K562 (cell line): ENCODE results near the gene KIF3B. TPM values are rescaled to one million over a fixed set of nuclear protein-coding genes. Genes with fewer than 3 reads are reported as not detected.
A peak's percentile ranks its signal among the peaks of the same experiment; 100 is the strongest.

Experiments
- COPS2 ChIP-seq: fragments of 450-650 bp; conservative IDR thresholded peaks from 2 replicates; pipeline ENCODE4 v1.6.1; 2016; ENCODE audit warnings: mild to moderate bottlenecking, moderate library complexity
- CSDE1 ChIP-seq, 2 experiments: fragments of 450-650 bp; IDR thresholded peaks; 2 replicates each; pipeline ENCODE4 v1.6.1; 2016; ENCODE audit warnings: mild to moderate bottlenecking in 1 of 2
- EHMT2 ChIP-seq: fragments of 450-650 bp; IDR thresholded peaks from 2 replicates; pipeline ENCODE4 v1.6.1; 2018; ENCODE audit warnings: antibody characterized with exemption
- HDAC8 ChIP-seq: fragments of 450-650 bp; IDR thresholded peaks from 2 replicates; pipeline ENCODE4 v1.6.1; 2016; ENCODE audit warnings: mild to moderate bottlenecking, missing genetic modification characterization, moderate library complexity, missing compliant biosample characterization
- JUN ChIP-seq, 2 experiments: sonication (generic) in 1 of 2; formaldehyde crosslinking in 1 of 2; IDR thresholded peaks; 2 replicates each; pipeline versions ENCODE4 v1.6.1 to v1.8.0; 2012 to 2022; ENCODE audit warnings: borderline replicate concordance in 2 of 2, mild to moderate bottlenecking in 2 of 2, improper control_type of control experiment in 1 of 2, low read depth in 1 of 2, low read length in 1 of 2, missing genetic modification reagents in 1 of 2
- KHSRP ChIP-seq: fragments of 450-650 bp; IDR thresholded peaks from 2 replicates; pipeline ENCODE4 v1.6.1; 2017
- MNT ChIP-seq, 2 experiments: fragments of 450-650 bp; conservative IDR thresholded peaks; 2 replicates each; pipeline ENCODE4 v1.6.1; 2017; ENCODE audit warnings: mild to moderate bottlenecking in 2 of 2, moderate library complexity in 2 of 2
- MTA2 ChIP-seq: fragments of 450-650 bp; IDR thresholded peaks from 2 replicates; pipeline ENCODE4 v1.6.1; 2016; ENCODE audit warnings: low read depth
- NFE2L1 ChIP-seq: fragments of 450-650 bp; IDR thresholded peaks from 2 replicates; pipeline ENCODE4 v1.6.1; 2016; ENCODE audit warnings: missing genetic modification characterization, low read depth, mild to moderate bottlenecking, missing compliant biosample characterization, moderate library complexity, borderline replicate concordance
- PHF20 ChIP-seq: fragments of 450-650 bp; IDR thresholded peaks from 2 replicates; pipeline ENCODE4 v1.6.1; 2018; ENCODE audit not compliant: partially characterized antibody
- WHSC1 ChIP-seq: IDR thresholded peaks from one replicate; pipeline ENCODE4 v1.6.1; 2012; ENCODE audit warnings: low read length, control low read depth, inconsistent platforms
- ZFPM2 ChIP-seq: fragments of 250-450 bp; sonication (Bioruptor Pico); IDR thresholded peaks from 2 replicates; pipeline ENCODE4 v1.5.1; 2022; ENCODE audit warnings: mild to moderate bottlenecking
- ZNF12 ChIP-seq: sonication (generic); formaldehyde crosslinking; IDR thresholded peaks from 2 replicates; pipeline ENCODE4 v1.4.0; 2020; ENCODE audit warnings: mild to moderate bottlenecking, missing genetic modification reagents
- ZNF253 ChIP-seq: fragments of 250-450 bp; sonication (Bioruptor Pico); conservative IDR thresholded peaks from 2 replicates; pipeline ENCODE4 v1.6.1; 2021; ENCODE audit warnings: mild to moderate bottlenecking
- ZNF785 ChIP-seq: fragments of 250-450 bp; sonication (Bioruptor Pico); IDR thresholded peaks from 2 replicates; pipeline ENCODE4 v1.4.0; 2020; ENCODE audit warnings: mild to moderate bottlenecking
- ZZZ3 ChIP-seq: fragments of 450-650 bp; IDR thresholded peaks from 2 replicates; pipeline ENCODE4 v1.6.1; 2016; ENCODE audit warnings: antibody characterized with exemption, mild to moderate bottlenecking, moderate library complexity
- polyA plus RNA-seq, 8 experiments: library from polyadenylated mRNA; depleted of rRNA in 4 of 8; stranded (reverse) in 5 of 8; unstranded in 3 of 8; fragments of >200 nt; fragmentation: Nextera tagmentation in 2 of 8; fragmentation: Illumina TruSeq in 1 of 8; extraction: Ambion mirVana in 2 of 8; extraction: Trizol in 1 of 8; gene quantifications; 2 replicates each; pipeline versions ENCODE4 v1.2.1 to v1.2.3, GENCODE V29; 2011 to 2014; ENCODE audit warnings: inconsistent platforms in 1 of 8, missing spikeins in 1 of 8
- total RNA-seq, 7 experiments: library from RNA; depleted of rRNA in 6 of 7; stranded (reverse); fragments of >200 nt in 6 of 7; fragmentation: Illumina TruSeq in 2 of 7; extraction: Trizol in 2 of 7; gene quantifications; 2 replicates each; pipeline versions ENCODE4 v1.2.1 to v1.2.3, GENCODE V29; 2011 to 2021; ENCODE audit warnings: low replicate concordance in 1 of 7
- TF ChIP-seq, protein P1 (sequence below): IDR thresholded peaks from 2 replicates; pipeline ENCODE4 v1.6.1; 2011; ENCODE audit not compliant: insufficient read length; ENCODE audit errors: extremely low read depth
- TF ChIP-seq, protein P2 (sequence below): fragments of 450-650 bp; IDR thresholded peaks from 2 replicates; pipeline ENCODE4 v1.6.1; 2016; ENCODE audit warnings: low read depth

Gene KIF3B
- total and polyA plus RNA-seq, 9 of the 15 experiments (the other 6 are each of a cell fraction or from before 2014, with no cell fraction given): 2.9 to 12.3 (median 8.6) TPM

DNA sequence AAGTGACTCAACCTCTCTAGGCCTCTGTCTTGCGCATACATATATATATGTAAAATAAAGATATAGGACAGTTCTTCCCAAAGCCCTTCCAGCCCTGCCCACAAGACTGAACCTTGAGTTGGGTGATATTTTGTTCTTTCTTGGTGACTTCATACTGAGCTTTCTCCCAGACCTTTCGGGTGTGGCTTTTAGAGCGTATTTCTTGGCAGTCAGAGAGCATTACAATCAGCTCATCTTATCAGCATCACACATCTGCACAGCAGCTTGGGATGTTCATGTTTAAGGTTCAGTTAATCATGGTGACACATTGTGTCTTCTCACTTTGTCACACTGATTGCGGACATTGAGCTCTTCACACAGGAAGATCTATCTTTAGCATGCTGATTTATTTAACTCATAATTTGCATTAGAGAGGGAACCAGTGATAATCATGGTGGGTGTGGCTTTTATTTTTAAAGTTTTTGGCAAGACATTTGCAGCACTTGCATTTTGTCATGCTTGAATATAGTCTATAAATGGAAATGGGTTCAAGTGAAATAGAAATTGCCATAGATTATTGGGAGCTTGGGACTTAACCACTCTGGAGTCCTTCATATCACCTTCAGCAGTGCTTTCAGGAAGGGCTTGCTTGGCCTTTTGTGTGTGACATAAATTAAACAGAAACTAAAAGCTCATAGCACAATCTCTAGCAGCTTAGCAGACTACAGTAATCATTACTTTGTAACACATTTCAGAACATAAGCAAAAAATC, 8.3 kb downstream of the KIF3B start (continued):
- TF ChIP-seq, protein P1, sequence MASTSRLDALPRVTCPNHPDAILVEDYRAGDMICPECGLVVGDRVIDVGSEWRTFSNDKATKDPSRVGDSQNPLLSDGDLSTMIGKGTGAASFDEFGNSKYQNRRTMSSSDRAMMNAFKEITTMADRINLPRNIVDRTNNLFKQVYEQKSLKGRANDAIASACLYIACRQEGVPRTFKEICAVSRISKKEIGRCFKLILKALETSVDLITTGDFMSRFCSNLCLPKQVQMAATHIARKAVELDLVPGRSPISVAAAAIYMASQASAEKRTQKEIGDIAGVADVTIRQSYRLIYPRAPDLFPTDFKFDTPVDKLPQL: no peak
- TF ChIP-seq ZNF12 (CRISPR knock-in tag): no peak
- no peak for TF ChIP-seq EHMT2
- no peak for TF ChIP-seq WHSC1
- no peak for TF ChIP-seq COPS2
- TF ChIP-seq NFE2L1 (tag): no peak
- TF ChIP-seq ZNF785 (CRISPR knock-in tag): no peak
- TF ChIP-seq CSDE1 (IDR thresholded peaks at IDR 0.05): no peak
- peak in 1 of 2 experiments; percentile 65; a peak in 2 of 4 replicates for TF ChIP-seq MNT (conservative IDR thresholded peaks at IDR 0.05)
- no peak for TF ChIP-seq ZFPM2 (CRISPR knock-in tag)
- no peak for TF ChIP-seq KHSRP
- TF ChIP-seq PHF20: no peak
- no peak for TF ChIP-seq JUN (IDR thresholded peaks at IDR 0.05; ENCODE audit: borderline replicate concordance, low read depth, low read length)
- no peak for TF ChIP-seq JUN (CRISPR knock-in tag; IDR thresholded peaks at IDR 0.05; ENCODE audit: borderline replicate concordance)
- TF ChIP-seq MTA2: peak; percentile 95
- TF ChIP-seq HDAC8 (tag): no peak
- TF ChIP-seq, protein P2, sequence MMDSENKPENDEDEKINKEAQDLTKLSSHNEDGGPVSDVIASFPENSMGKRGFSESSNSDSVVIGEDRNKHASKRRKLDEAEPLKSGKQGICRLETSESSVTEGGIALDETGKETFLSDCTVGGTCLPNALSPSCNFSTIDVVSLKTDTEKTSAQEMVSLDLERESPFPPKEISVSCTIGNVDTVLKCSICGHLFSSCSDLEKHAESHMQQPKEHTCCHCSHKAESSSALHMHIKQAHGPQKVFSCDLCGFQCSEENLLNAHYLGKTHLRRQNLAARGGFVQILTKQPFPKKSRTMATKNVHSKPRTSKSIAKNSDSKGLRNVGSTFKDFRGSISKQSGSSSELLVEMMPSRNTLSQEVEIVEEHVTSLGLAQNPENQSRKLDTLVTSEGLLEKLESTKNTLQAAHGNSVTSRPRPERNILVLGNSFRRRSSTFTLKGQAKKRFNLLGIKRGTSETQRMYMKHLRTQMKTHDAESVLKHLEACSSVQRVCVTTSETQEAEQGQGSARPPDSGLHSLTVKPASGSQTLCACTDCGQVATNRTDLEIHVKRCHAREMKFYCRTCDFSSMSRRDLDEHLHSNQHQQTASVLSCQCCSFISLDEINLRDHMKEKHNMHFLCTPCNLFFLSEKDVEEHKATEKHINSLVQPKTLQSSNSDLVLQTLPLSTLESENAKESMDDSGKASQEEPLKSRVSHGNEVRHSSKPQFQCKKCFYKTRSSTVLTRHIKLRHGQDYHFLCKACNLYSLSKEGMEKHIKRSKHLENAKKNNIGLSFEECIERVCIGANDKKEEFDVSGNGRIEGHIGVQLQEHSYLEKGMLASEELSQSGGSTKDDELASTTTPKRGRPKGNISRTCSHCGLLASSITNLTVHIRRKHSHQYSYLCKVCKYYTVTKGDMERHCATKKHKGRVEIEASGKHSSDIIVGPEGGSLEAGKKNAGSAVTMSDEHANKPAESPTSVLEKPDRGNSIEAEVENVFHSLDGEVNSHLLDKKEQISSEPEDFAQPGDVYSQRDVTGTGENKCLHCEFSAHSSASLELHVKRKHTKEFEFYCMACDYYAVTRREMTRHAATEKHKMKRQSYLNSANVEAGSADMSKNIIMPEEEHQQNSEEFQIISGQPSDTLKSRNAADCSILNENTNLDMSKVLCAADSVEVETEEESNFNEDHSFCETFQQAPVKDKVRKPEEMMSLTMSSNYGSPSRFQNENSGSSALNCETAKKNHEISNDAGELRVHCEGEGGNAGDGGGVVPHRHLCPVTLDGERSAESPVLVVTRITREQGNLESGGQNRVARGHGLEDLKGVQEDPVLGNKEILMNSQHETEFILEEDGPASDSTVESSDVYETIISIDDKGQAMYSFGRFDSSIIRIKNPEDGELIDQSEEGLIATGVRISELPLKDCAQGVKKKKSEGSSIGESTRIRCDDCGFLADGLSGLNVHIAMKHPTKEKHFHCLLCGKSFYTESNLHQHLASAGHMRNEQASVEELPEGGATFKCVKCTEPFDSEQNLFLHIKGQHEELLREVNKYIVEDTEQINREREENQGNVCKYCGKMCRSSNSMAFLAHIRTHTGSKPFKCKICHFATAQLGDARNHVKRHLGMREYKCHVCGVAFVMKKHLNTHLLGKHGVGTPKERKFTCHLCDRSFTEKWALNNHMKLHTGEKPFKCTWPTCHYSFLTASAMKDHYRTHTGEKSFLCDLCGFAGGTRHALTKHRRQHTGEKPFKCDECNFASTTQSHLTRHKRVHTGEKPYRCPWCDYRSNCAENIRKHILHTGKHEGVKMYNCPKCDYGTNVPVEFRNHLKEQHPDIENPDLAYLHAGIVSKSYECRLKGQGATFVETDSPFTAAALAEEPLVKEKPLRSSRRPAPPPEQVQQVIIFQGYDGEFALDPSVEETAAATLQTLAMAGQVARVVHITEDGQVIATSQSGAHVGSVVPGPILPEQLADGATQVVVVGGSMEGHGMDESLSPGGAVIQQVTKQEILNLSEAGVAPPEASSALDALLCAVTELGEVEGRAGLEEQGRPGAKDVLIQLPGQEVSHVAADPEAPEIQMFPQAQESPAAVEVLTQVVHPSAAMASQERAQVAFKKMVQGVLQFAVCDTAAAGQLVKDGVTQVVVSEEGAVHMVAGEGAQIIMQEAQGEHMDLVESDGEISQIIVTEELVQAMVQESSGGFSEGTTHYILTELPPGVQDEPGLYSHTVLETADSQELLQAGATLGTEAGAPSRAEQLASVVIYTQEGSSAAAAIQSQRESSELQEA: no peak
- TF ChIP-seq ZZZ3: no peak
- TF ChIP-seq ZNF253 (CRISPR knock-in tag): no peak
